Keratinocyte (primary cell): ENCODE measurements around the gene EZH2. TPM values are rescaled to one million over a fixed set of nuclear protein-coding genes. Genes with fewer than 3 reads are reported as not detected.

ENCODE experiments used
- DNase-seq: peaks from one replicate; pipeline ENCODE4 v3.0.0-alpha.2; 2011; ENCODE audit warnings: low read depth, missing footprints, low spot score
- FAIRE-seq: peaks from 2 replicates; lab custom pipeline; 2011; peaks lifted over from hg19 to GRCh38; lab: Jason Lieb, UNC
- H2AFZ ChIP-seq: 2 replicates; pipeline ENCODE4 v1.6.0; 2012; ENCODE audit warnings: low read length, control low read depth, inconsistent platforms; ENCODE audit not compliant: control insufficient read depth
- H3K27ac ChIP-seq: 2 replicates; pipeline ENCODE4 v1.5.1; 2011; ENCODE audit warnings: low read length; ENCODE audit not compliant: control insufficient read depth, insufficient read depth
- H3K27me3 ChIP-seq: 3 replicates; pipeline ENCODE4 v1.6.0; 2011; ENCODE audit warnings: low read length; ENCODE audit not compliant: control insufficient read depth, insufficient read depth; ENCODE audit errors: extremely low read depth
- H3K36me3 ChIP-seq, 2 experiments: 2 replicates in 1 of 2; 3 replicates in 1 of 2; pipeline ENCODE4 v1.5.1; 2011; ENCODE audit warnings: low read length in 2 of 2, mild to moderate bottlenecking in 1 of 2; ENCODE audit not compliant: control insufficient read depth in 2 of 2, insufficient read depth in 2 of 2; ENCODE audit errors: extremely low read depth in 1 of 2
- H3K4me1 ChIP-seq: 3 replicates; pipeline ENCODE4 v1.5.1; 2011; ENCODE audit warnings: low read length; ENCODE audit not compliant: control insufficient read depth, insufficient read depth; ENCODE audit errors: extremely low read depth
- H3K4me2 ChIP-seq: 3 replicates; pipeline ENCODE4 v1.6.0; 2011; ENCODE audit warnings: low read depth, low read length; ENCODE audit not compliant: control insufficient read depth, insufficient read depth; ENCODE audit errors: extremely low read depth
- H3K4me3 ChIP-seq, 3 experiments: fragments of 200-600 bp in 1 of 3; sonication (generic) in 1 of 3; 2 replicates in 2 of 3; 3 replicates in 1 of 3; pipeline ENCODE4 v1.5.1; 2011 to 2016; ENCODE audit warnings: low read length in 3 of 3, mild to moderate bottlenecking in 3 of 3, control low read depth in 2 of 3, inconsistent platforms in 1 of 3, low read depth in 1 of 3, mixed read lengths in 1 of 3, mixed run types in 1 of 3, moderate library complexity in 1 of 3; ENCODE audit not compliant: control insufficient read depth in 2 of 3, insufficient read depth in 2 of 3; ENCODE audit errors: extremely low read depth in 1 of 3
- H3K79me2 ChIP-seq: 2 replicates; pipeline ENCODE4 v1.6.0; 2012; ENCODE audit warnings: low read length; ENCODE audit not compliant: control insufficient read depth, insufficient read depth
- H3K9ac ChIP-seq: 3 replicates; pipeline ENCODE4 v1.6.0; 2011; ENCODE audit warnings: low read length; ENCODE audit not compliant: control insufficient read depth, insufficient read depth; ENCODE audit errors: extremely low read depth
- H3K9me1 ChIP-seq: 3 replicates; pipeline ENCODE4 v1.6.0; 2011; ENCODE audit warnings: low read length; ENCODE audit not compliant: control insufficient read depth, insufficient read depth; ENCODE audit errors: extremely low read depth
- H3K9me3 ChIP-seq: 2 replicates; pipeline ENCODE4 v1.5.1; 2012; ENCODE audit warnings: low read depth, low read length; ENCODE audit not compliant: control insufficient read depth
- H4K20me1 ChIP-seq: 3 replicates; pipeline ENCODE4 v1.6.0; 2011; ENCODE audit warnings: low read length; ENCODE audit not compliant: control insufficient read depth, insufficient read depth; ENCODE audit errors: extremely low read depth
- CTCF ChIP-seq, 3 experiments: IDR thresholded peaks in 1 of 3; conservative IDR thresholded peaks in 1 of 3; optimal IDR thresholded peaks in 1 of 3; 2 replicates in 2 of 3; 3 replicates in 1 of 3; pipeline versions ENCODE3 to v1.5.1; 2011; ENCODE audit warnings: low read length in 3 of 3, mild to moderate bottlenecking in 3 of 3, moderate library complexity in 2 of 3, control low read depth in 1 of 3, inconsistent platforms in 1 of 3; ENCODE audit not compliant: insufficient read depth in 2 of 3; ENCODE audit errors: extremely low read depth in 1 of 3
- EZH2 ChIP-seq: IDR thresholded peaks from one replicate; pipeline ENCODE4 v1.6.1; 2012; ENCODE audit warnings: inconsistent platforms, mild to moderate bottlenecking, low read length, moderate library complexity
- dilution Hi-C: fragments of 300-500 bp; cut with MboI; formaldehyde crosslinking; loops from one replicate; pipeline ENCODE4 v1.7.0; 2020; ENCODE audit warnings: low sequenced_read_pairs; ENCODE audit not compliant: extremely low pct_ligation_motif_present
- polyA plus RNA-seq, 5 experiments: library from polyadenylated mRNA; depleted of rRNA in 3 of 5; stranded (reverse) in 3 of 5; stranded (forward) in 1 of 5; unstranded in 1 of 5; fragments of >200 nt; gene quantifications; 1 replicate in 1 of 5; 2 replicates in 3 of 5; 3 replicates in 1 of 5; pipeline versions ENCODE4 v1.2.1 to v1.2.3, GENCODE V29; 2011 to 2012; ENCODE audit warnings: missing spikeins in 2 of 5, low read depth in 1 of 5, low replicate concordance in 1 of 5

Gene EZH2
- polyA plus RNA-seq, 1 donor (not counting 4 experiments of a cell fraction or from before 2014, with no cell fraction given) = 16.0 TPM

DNA sequence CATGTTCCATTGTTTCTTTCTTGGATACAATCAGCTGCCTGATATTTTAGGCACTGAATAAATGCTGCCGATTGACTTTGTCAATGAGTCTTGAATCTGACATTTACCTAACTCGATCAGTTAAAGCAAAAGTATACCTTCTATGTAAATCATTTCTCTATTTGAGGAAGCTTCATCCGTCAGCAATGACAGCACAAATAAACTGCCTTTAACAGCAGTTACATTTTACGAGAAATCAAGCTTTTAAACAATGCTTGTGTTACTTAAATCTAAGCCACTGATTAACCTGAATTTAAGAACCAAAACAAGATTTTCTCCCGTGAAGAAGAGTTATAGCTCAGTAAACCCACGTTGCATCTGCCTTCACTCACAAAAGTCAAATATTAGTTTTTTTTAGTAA lies 114.1 kb downstream of the EZH2 start:
- Histone ChIP-seq H4K20me1 (peaks cover 2% of the 10 kb centered on the region), H3K27ac (no peak overlapping the region), H3K4me1 (peaks cover 14% of the 10 kb centered on the region), H3K9me3 (no peaks in the 10 kb centered on the region), H2AFZ (no peak overlapping the region), H3K36me3 (peaks cover 14 to 23% of the 10 kb centered on the region in 2 experiments), H3K27me3 (no peaks in the 10 kb centered on the region), H3K79me2 (peaks cover 8% of the 10 kb centered on the region), H3K9me1 (peaks cover 5% of the 10 kb centered on the region), H3K4me2 (no peak overlapping the region), H3K4me3 (no peak overlapping the region), H3K9ac (no peak overlapping the region)
- TF ChIP-seq CTCF (optimal IDR thresholded peaks at IDR 0.05 in 1 of 3, IDR thresholded peaks at IDR 0.05 in 1 of 3, conservative IDR thresholded peaks at IDR 0.05 in 1 of 3; ENCODE audit: extremely low read depth in 1 of 3, insufficient read depth in 2 of 3, low read length in 3 of 3) (no peak), EZH2 (no peak)
- DNase-seq = no peak
- FAIRE-seq = no peak
- dilution Hi-C loops = no loop called here

- Histone ChIP-seq H3K9me3 (no peaks in the 10 kb centered on the region), H3K9ac (no peak overlapping the region), H3K36me3 (peaks cover 5 to 9% of the 10 kb centered on the region in 2 experiments), H3K79me2 (no peaks in the 10 kb centered on the region), H3K27me3 (no peaks in the 10 kb centered on the region), H3K9me1 (no peaks in the 10 kb centered on the region), H3K4me1 (no peaks in the 10 kb centered on the region), H4K20me1 (peaks cover 2% of the 10 kb centered on the region), H2AFZ (no peak overlapping the region), H3K4me2 (no peak overlapping the region), H3K27ac (no peak overlapping the region), H3K4me3 (no peak overlapping the region)
- FAIRE-seq (no peak), DNase-seq (no peak)
- dilution Hi-C loops = no loop called here
- TF ChIP-seq CTCF (optimal IDR thresholded peaks at IDR 0.05 in 1 of 3, IDR thresholded peaks at IDR 0.05 in 1 of 3, conservative IDR thresholded peaks at IDR 0.05 in 1 of 3; ENCODE audit: extremely low read depth in 1 of 3, insufficient read depth in 2 of 3, low read length in 3 of 3) = no peak
- TF ChIP-seq EZH2 = no peak
Measured at GRCh38 chr7:148763622-148764021, 120.5 kb downstream of the EZH2 start.
